ENCODE results near the gene IDH3G.

GRCh38 chrX:153791104-153791852 lies 2.9 kb downstream of the IDH3G start:
- no peak for TF ChIP-seq CTCF (IDR thresholded peaks at IDR 0.05)
- TF ChIP-seq EZH2 (IDR thresholded peaks at IDR 0.05; ENCODE audit: borderline replicate concordance, insufficient read depth, low read depth, low read length, poor library complexity, severe bottlenecking), result no peak
